Measurements from ENCODE around the gene ZNF574. TPM values are rescaled to one million over a fixed set of nuclear protein-coding genes. Genes with fewer than 3 reads are reported as not detected.

ZNF574 gene
- total and polyA plus RNA-seq, 2 of the 8 experiments (the other 6 are each of a cell fraction or from before 2014, with no cell fraction given), result 27.0 to 38.8 TPM

DNA sequence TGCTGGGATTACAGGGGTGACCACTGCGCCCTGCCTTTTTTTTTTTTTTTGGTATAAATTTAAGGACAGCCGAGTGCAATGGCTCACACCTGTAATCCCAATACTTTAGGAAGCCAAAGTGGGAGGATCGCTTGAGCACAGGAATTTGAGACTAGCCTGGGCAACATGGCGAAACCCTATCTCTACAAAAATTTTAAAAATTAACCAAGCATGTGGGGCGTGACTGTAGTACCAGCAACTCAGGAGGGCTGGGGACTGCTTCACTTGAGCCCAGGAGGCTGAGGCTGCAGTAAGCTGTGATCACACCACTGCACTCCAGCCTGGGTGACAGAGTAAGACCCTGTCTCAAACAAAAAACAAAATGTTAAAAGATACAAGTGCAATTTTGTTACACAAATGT, 21.5 kb downstream of the ZNF574 start:
- no peak overlapping the region for H4K5ac ChIP-seq (ENCODE audit: insufficient read length, low read depth, low read length)
- 90% methylated on average over 5 of the region's 5 CpGs; no CpG with 5 or more reads in 1 of the 2 experiments for WGBS, 2 experiments (ENCODE audit: extremely low coverage in 1 of 2, insufficient coverage in 1 of 2, insufficient read length in 1 of 2, insufficient replicate concordance in 2 of 2, low coverage in 1 of 2, low lambda C conversion rate in 2 of 2, missing lambda C conversion rate in 1 of 2)

More for the DNA sequence above, 21.5 kb downstream of the ZNF574 start:
- H2BK15ac ChIP-seq (ENCODE audit: low read length), result no peak overlapping the region
- peaks cover 2% of the 10 kb centered on the region; the same call in 1 of the 2 replicates for H3K23me2 ChIP-seq (ENCODE audit: low read depth, low read length)
- H2AK5ac ChIP-seq (ENCODE audit: low read depth, low read length), result no peak overlapping the region
- H3K27me3 ChIP-seq (replicated peaks in 1 of 4; ENCODE audit: control insufficient read depth in 3 of 4, extremely low read depth in 1 of 4, insufficient read depth in 3 of 4, low read length in 3 of 4), result peaks cover 0 to 5% (median 2%) of the 10 kb centered on the region in 4 experiments; a peak in 2 of 7 replicates
- no peak overlapping the region for H4K91ac ChIP-seq (replicated peaks; ENCODE audit: insufficient read length, low read length)
- no peak overlapping the region for H2BK5ac ChIP-seq (ENCODE audit: low read depth, low read length)
- no peak overlapping the region for H3K27ac ChIP-seq (ENCODE audit: low read depth, low read length)
- peaks cover 0 to 1% of the 10 kb centered on the region in 2 experiments for H4K20me1 ChIP-seq (replicated peaks in 1 of 2; ENCODE audit: control insufficient read depth in 1 of 2, insufficient read depth in 2 of 2, low read length in 2 of 2)
- H2BK20ac ChIP-seq (ENCODE audit: low read length), result no peak overlapping the region
- no peak overlapping the region for H3K23ac ChIP-seq (ENCODE audit: insufficient read length)
- peaks cover 0 to 17% (median 5%) of the 10 kb centered on the region in 4 experiments; a peak in 6 of 7 replicates for H3K4me1 ChIP-seq (replicated peaks in 1 of 4; ENCODE audit: control insufficient read depth in 3 of 4, insufficient read depth in 4 of 4, low read length in 3 of 4)
- no peaks in the 10 kb centered on the region for H3K36me3 ChIP-seq (ENCODE audit: control insufficient read depth in 2 of 4, insufficient read depth in 4 of 4, low read length in 3 of 4)
- no peak overlapping the region for H2BK120ac ChIP-seq (replicated peaks; ENCODE audit: low read depth, low read length)
- no peaks in the 10 kb centered on the region for H3K79me1 ChIP-seq (ENCODE audit: low read depth, low read length)
- no peak overlapping the region for H3K14ac ChIP-seq (ENCODE audit: insufficient read length)
- no peak overlapping the region for H3K56ac ChIP-seq (replicated peaks; ENCODE audit: insufficient read length, low read depth, low read length)
- no peak overlapping the region for H2BK12ac ChIP-seq (ENCODE audit: low read depth, low read length)
- H3K9ac ChIP-seq (replicated peaks in 1 of 4; ENCODE audit: extremely low read depth in 1 of 4, low read depth in 3 of 4, low read length in 3 of 4), result no peak overlapping the region
- no peak overlapping the region for H2AFZ ChIP-seq (ENCODE audit: low read length)
- ChIA-PET POLR2A (ENCODE audit: partially characterized antibody) (interaction anchor here (0.7 kb wide), 1 partner anchor 43 kb away, joined by 3 read pairs; no protein-coding TSS in a partner anchor), CTCF (ENCODE audit: partially characterized antibody) (interaction anchor here (0.9 to 4.4 kb wide), 4 partner anchors 11 to 104 kb away, joined by 3 to 33 read pairs (median 6); no protein-coding TSS in a partner anchor)
- TF ChIP-seq TEAD4 (IDR thresholded peaks at IDR 0.05; ENCODE audit: low read depth, low read length), result no peak
- no peak for TF ChIP-seq BRCA1 (IDR thresholded peaks at IDR 0.05; ENCODE audit: low read depth, low read length)
- TF ChIP-seq TBP (IDR thresholded peaks at IDR 0.05; ENCODE audit: low read depth, low read length), result no peak
- H3K9me3 ChIP-seq (ENCODE audit: insufficient read depth in 2 of 2, low read depth in 1 of 2, low read length in 1 of 2), result no peaks in the 10 kb centered on the region
- H4K8ac ChIP-seq (ENCODE audit: extremely low read depth, insufficient read depth, low read length), result no peak overlapping the region
- H3K18ac ChIP-seq (ENCODE audit: extremely low read depth, low read length), result no peak overlapping the region
- no peak overlapping the region for H3K4me3 ChIP-seq (ENCODE audit: extremely low read depth in 1 of 4, insufficient read depth in 2 of 4, low read depth in 3 of 4, low read length in 4 of 4)
- DNase-seq (ENCODE audit: low read depth in 1 of 2, low spot score in 2 of 2) (no peak), FAIRE-seq (no peak)
- no peak overlapping the region for H3K4me2 ChIP-seq (ENCODE audit: insufficient read depth in 1 of 2, low read depth in 2 of 2, low read length in 2 of 2)
- no peak overlapping the region for H3K4ac ChIP-seq (replicated peaks; ENCODE audit: insufficient read length, low read depth, low read length)
- no peaks in the 10 kb centered on the region for H3K79me2 ChIP-seq (ENCODE audit: control insufficient read depth in 1 of 2, insufficient read depth in 2 of 2, low read length in 2 of 2)
